ENCODE results near the gene RBFOX2. TPM values are rescaled to one million over a fixed set of nuclear protein-coding genes. Genes with fewer than 3 reads are reported as not detected.

Gene RBFOX2
- total and polyA plus RNA-seq, 10 of the 15 experiments (the other 5 are each of a cell fraction or from before 2014, with no cell fraction given), result 0.01 to 2.7 (median 0.17) TPM; not detected in 4

- Histone ChIP-seq H3K4me2 (ENCODE audit: control insufficient read depth, insufficient read depth) (no peak overlapping the region), H3K36me3 (ENCODE audit: control insufficient read depth in 2 of 2, insufficient read depth in 2 of 2, low read length in 1 of 2) (no peaks in the 10 kb centered on the region), H3K4me1 (ENCODE audit: control insufficient read depth, insufficient read depth, low read length) (no peaks in the 10 kb centered on the region), H3K4me3 (no peak overlapping the region), H3K79me2 (ENCODE audit: control insufficient read depth, insufficient read depth, low read length) (no peaks in the 10 kb centered on the region), H3K9me3 (replicated peaks; ENCODE audit: control insufficient read depth, insufficient read depth, low read length) (no peaks in the 10 kb centered on the region), H3K27me3 (replicated peaks in 1 of 2; ENCODE audit: control insufficient read depth in 2 of 2, insufficient read depth in 2 of 2, low read length in 1 of 2) (no peaks in the 10 kb centered on the region), H3K27ac (ENCODE audit: control insufficient read depth, insufficient read depth) (no peak overlapping the region), H3K9ac (ENCODE audit: control insufficient read depth, insufficient read depth, low read length) (no peak overlapping the region), H4K20me1 (ENCODE audit: control insufficient read depth, insufficient read depth) (no peaks in the 10 kb centered on the region), H2AFZ (ENCODE audit: control insufficient read depth, low read depth, low read length) (no peak overlapping the region)
- in situ Hi-C loops (cut with MboI) (no loop called here), intact Hi-C loops (cut with micrococcal nuclease; ENCODE audit: unreplicated experiment) (no loop called here)
- ChIA-PET RAD21 (ENCODE audit: unreplicated experiment) (no interaction called here), SMC1A (ENCODE audit: uncharacterized antibody, unreplicated experiment) (no interaction called here), POLR2A (interaction anchor here (0.7 kb wide), 1 partner anchor 49 kb away, joined by 3 read pairs; no protein-coding TSS in a partner anchor), CTCF (no interaction called here)
- no peak for ATAC-seq
- no TSS peak for BruUV-seq (replicated peaks)
- FAIRE-seq, result no peak
- TF ChIP-seq SMC3 (IDR thresholded peaks at IDR 0.05; ENCODE audit: borderline replicate concordance, low read length) (no peak), KAT2A (conservative IDR thresholded peaks at IDR 0.05; ENCODE audit: control insufficient read depth, low read depth, low read length) (no peak), RAD51 (IDR thresholded peaks at IDR 0.05) (no peak), CUX1 (IDR thresholded peaks at IDR 0.05; ENCODE audit: insufficient replicate concordance, low read depth, low read length) (no peak), BCL11A (IDR thresholded peaks at IDR 0.05; ENCODE audit: low read depth, low read length) (no peak), CHD1 (IDR thresholded peaks at IDR 0.05; ENCODE audit: low read depth, low read length) (no peak), PAX8 (IDR thresholded peaks at IDR 0.05) (no peak), ZZZ3 (IDR thresholded peaks at IDR 0.05; ENCODE audit: control insufficient read depth, insufficient read length, low read depth) (no peak), MAX (IDR thresholded peaks at IDR 0.05; ENCODE audit: low read depth, low read length) (no peak), GATAD2B (conservative IDR thresholded peaks at IDR 0.05; ENCODE audit: low read depth) (no peak), CREB1 (IDR thresholded peaks at IDR 0.05; ENCODE audit: low read depth) (no peak)
- TF ChIP-seq, protein P1, sequence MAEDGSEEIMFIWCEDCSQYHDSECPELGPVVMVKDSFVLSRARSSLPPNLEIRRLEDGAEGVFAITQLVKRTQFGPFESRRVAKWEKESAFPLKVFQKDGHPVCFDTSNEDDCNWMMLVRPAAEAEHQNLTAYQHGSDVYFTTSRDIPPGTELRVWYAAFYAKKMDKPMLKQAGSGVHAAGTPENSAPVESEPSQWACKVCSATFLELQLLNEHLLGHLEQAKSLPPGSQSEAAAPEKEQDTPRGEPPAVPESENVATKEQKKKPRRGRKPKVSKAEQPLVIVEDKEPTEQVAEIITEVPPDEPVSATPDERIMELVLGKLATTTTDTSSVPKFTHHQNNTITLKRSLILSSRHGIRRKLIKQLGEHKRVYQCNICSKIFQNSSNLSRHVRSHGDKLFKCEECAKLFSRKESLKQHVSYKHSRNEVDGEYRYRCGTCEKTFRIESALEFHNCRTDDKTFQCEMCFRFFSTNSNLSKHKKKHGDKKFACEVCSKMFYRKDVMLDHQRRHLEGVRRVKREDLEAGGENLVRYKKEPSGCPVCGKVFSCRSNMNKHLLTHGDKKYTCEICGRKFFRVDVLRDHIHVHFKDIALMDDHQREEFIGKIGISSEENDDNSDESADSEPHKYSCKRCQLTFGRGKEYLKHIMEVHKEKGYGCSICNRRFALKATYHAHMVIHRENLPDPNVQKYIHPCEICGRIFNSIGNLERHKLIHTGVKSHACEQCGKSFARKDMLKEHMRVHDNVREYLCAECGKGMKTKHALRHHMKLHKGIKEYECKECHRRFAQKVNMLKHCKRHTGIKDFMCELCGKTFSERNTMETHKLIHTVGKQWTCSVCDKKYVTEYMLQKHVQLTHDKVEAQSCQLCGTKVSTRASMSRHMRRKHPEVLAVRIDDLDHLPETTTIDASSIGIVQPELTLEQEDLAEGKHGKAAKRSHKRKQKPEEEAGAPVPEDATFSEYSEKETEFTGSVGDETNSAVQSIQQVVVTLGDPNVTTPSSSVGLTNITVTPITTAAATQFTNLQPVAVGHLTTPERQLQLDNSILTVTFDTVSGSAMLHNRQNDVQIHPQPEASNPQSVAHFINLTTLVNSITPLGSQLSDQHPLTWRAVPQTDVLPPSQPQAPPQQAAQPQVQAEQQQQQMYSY (CRISPR knock-in tag; IDR thresholded peaks at IDR 0.05), result no peak
- TF ChIP-seq, protein P2, sequence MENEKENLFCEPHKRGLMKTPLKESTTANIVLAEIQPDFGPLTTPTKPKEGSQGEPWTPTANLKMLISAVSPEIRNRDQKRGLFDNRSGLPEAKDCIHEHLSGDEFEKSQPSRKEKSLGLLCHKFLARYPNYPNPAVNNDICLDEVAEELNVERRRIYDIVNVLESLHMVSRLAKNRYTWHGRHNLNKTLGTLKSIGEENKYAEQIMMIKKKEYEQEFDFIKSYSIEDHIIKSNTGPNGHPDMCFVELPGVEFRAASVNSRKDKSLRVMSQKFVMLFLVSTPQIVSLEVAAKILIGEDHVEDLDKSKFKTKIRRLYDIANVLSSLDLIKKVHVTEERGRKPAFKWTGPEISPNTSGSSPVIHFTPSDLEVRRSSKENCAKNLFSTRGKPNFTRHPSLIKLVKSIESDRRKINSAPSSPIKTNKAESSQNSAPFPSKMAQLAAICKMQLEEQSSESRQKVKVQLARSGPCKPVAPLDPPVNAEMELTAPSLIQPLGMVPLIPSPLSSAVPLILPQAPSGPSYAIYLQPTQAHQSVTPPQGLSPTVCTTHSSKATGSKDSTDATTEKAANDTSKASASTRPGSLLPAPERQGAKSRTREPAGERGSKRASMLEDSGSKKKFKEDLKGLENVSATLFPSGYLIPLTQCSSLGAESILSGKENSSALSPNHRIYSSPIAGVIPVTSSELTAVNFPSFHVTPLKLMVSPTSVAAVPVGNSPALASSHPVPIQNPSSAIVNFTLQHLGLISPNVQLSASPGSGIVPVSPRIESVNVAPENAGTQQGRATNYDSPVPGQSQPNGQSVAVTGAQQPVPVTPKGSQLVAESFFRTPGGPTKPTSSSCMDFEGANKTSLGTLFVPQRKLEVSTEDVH (IDR thresholded peaks at IDR 0.05; ENCODE audit: low read depth, partially characterized antibody), result no peak
- DNase-seq (ENCODE audit: low read depth, low spot score), result no peak
Measured at GRCh38 chr22:35852076-35852475, 176.5 kb downstream of the RBFOX2 start.

Measured in GM12878 (cell line).